Hair follicular keratinocyte (primary cell): ENCODE results near the gene TGM6. TPM values are rescaled to one million over a fixed set of nuclear protein-coding genes. Genes with fewer than 3 reads are reported as not detected.

Experiments
- total RNA-seq: library from RNA; depleted of rRNA; stranded (reverse); fragments of >200 nt; gene quantifications from 2 replicates; pipeline ENCODE4 v1.2.3, GENCODE V29; 2015

Gene TGM6
- total RNA-seq, result not detected in 2 replicates

GRCh38 chr20:2380601-2381000 lies at the start of gene TGM6:
TGM6 (plus strand) TSS chr20:2380901; CDS start chr20:2380969, 68 bp downstream.

GRCh38 chr20:2470423-2471193 lies 89.9 kb downstream of the TGM6 start, which contains the start of gene SNRPB:
SNRPB (minus strand) TSS chr20:2470789; CDS start chr20:2470690, 99 bp downstream.

Other genes starting within 250 kb of the TGM6 start
- gene TGM3, start 84.9 kb upstream of the TGM6 start, total RNA-seq, result not detected in 2 replicates
- 488 and 776 TPM in 2 replicates for gene SNRPB, start 89.9 kb downstream of the TGM6 start, total RNA-seq
- gene ZNF343, start 128.0 kb downstream of the TGM6 start, total RNA-seq, result 4.2 and 6.1 TPM in 2 replicates
- gene TMC2, start 155.7 kb downstream of the TGM6 start, total RNA-seq, result not detected in 2 replicates